Common myeloid progenitor, CD34-positive (primary cell): ENCODE data around the gene ATP5F1C.

Experiments
- CTCF ChIA-PET: fragments of 350-600 bp; sonication (Branson Sonifier 250); formaldehyde crosslinking; loops from one replicate; lab custom pipeline; 2021; ENCODE audit warnings: antibody characterized with exemption; lab: Charles Lee
- POLR2A ChIA-PET: fragments of 350-600 bp; sonication (Branson Sonifier 250); formaldehyde crosslinking; loops from one replicate; lab custom pipeline; 2021; ENCODE audit warnings: antibody characterized with exemption; lab: Charles Lee
- DNase-seq, 3 donors: peaks; one replicate each; pipeline versions ENCODE4 v3.0.0 to v3.0.0-alpha.2; 2013
- H3K27ac ChIP-seq, 2 experiments: 1 replicate in 1 of 2; 2 replicates in 1 of 2; pipeline ENCODE4 v1.7.0; 2013; ENCODE audit warnings: inconsistent platforms in 2 of 2, low read length in 2 of 2, mild to moderate bottlenecking in 2 of 2, low read depth in 1 of 2, moderate library complexity in 1 of 2; ENCODE audit not compliant: severe bottlenecking in 2 of 2, insufficient read depth in 1 of 2, poor library complexity in 1 of 2
- H3K27me3 ChIP-seq, 5 experiments: replicated peaks in 2 of 5; 1 replicate in 3 of 5; 2 replicates in 2 of 5; pipeline versions ENCODE4 v1.6.1 to v1.7.0; 2013; ENCODE audit warnings: low read length in 4 of 5, mild to moderate bottlenecking in 2 of 5, moderate library complexity in 2 of 5, inconsistent platforms in 1 of 5; ENCODE audit not compliant: insufficient read depth in 5 of 5, control insufficient read depth in 4 of 5
- H3K36me3 ChIP-seq, 4 experiments: 1 replicate in 2 of 4; 2 replicates in 2 of 4; pipeline versions ENCODE4 v1.6.1 to v1.7.0; 2013; ENCODE audit warnings: low read length in 3 of 4, control low read depth in 1 of 4, mild to moderate bottlenecking in 1 of 4; ENCODE audit not compliant: control insufficient read depth in 4 of 4, insufficient read depth in 4 of 4
- H3K4me1 ChIP-seq, 4 experiments: 1 replicate in 3 of 4; 2 replicates in 1 of 4; pipeline versions ENCODE4 v1.6.1 to v1.7.1; 2013; ENCODE audit warnings: low read length in 3 of 4, mild to moderate bottlenecking in 3 of 4, control low read depth in 1 of 4, inconsistent platforms in 1 of 4, moderate library complexity in 1 of 4; ENCODE audit not compliant: control insufficient read depth in 4 of 4, insufficient read depth in 4 of 4; ENCODE audit errors: control extremely low read depth in 1 of 4
- H3K4me3 ChIP-seq, 7 experiments: 1 replicate in 4 of 7; 2 replicates in 3 of 7; pipeline versions ENCODE4 v1.5.1 to v1.7.0; 2013; ENCODE audit warnings: mild to moderate bottlenecking in 7 of 7, low read length in 6 of 7, moderate library complexity in 6 of 7, inconsistent platforms in 2 of 7, low read depth in 2 of 7, control low read depth in 1 of 7; ENCODE audit not compliant: insufficient read depth in 4 of 7, control insufficient read depth in 1 of 7; ENCODE audit errors: extremely low read depth in 1 of 7
- H3K9me3 ChIP-seq, 5 experiments: 1 replicate in 4 of 5; 2 replicates in 1 of 5; pipeline versions ENCODE4 v1.6.1 to v1.7.1; 2013; ENCODE audit warnings: low read length in 4 of 5, mild to moderate bottlenecking in 2 of 5, inconsistent platforms in 1 of 5, low read depth in 1 of 5, moderate library complexity in 1 of 5; ENCODE audit not compliant: control insufficient read depth in 4 of 5, insufficient read depth in 2 of 5; ENCODE audit errors: control extremely low read depth in 1 of 5
- WGBS: methylation state at CpG from one replicate; pipeline ENCODE4 v1.1.5; 2013; ENCODE audit not compliant: insufficient coverage; 5-methylcytosine and 5-hydroxymethylcytosine counted together

Gene ATP5F1C

GRCh38 chr10:7855205-7855604 lies 67.2 kb downstream of the ATP5F1C start:
- H3K4me1 ChIP-seq: no peaks in the 10 kb centered on the region
- H3K9me3 ChIP-seq: peaks cover 0 to 7% (median 2%) of the 10 kb centered on the region in 5 experiments
- 100% methylated on average over 3 of the region's 4 CpGs for WGBS
- CTCF ChIA-PET: no interaction called here
- DNase-seq: no peak
- POLR2A ChIA-PET: no interaction called here
- peaks cover 0 to 3% (median 0%) of the 10 kb centered on the region in 4 experiments for H3K36me3 ChIP-seq
- H3K4me3 ChIP-seq: no peak overlapping the region
- H3K27ac ChIP-seq: no peak overlapping the region
- H3K27me3 ChIP-seq: no peaks in the 10 kb centered on the region

DNA sequence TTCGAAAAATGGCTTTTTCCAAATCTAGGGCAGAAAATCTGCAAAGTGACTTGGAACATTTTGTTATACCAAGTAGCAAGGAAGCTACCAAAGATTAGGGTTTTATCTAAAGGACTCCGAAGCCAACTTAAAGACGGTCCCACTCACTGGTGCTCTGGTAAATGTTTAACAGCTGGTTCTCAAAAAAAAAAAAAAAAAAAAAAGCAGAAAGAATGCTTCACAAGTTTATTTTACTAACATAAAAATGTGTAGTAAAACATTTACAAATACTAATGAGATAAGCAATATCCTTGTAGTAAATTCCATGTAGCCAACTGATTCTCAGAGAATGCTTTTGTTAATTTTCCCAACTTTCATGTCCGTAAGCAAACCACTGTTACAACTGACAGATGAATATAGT lies 68.7 kb downstream of the ATP5F1C start:
- no peak for DNase-seq
- POLR2A ChIA-PET: no interaction called here

DNA sequence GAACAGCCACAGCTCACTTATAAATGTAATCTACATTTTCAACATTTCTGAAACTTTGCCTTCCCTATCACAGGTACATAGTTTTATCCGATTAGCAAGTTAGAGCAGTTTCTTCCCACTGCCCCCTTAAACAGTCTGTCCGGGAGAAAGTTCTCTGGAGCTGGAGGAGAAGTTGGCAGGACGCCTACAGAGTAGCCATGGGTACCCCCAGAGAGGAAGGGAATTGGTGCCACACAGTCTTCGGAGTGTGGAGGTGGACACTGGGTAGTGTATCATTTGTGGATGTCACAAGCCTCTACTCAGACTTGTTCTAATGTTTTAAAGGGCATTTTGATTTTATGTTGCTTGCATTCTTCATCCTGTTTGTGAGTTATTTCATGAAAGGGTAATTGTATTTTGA lies 69.3 kb downstream of the ATP5F1C start:
- peaks cover 4 to 18% (median 9%) of the 10 kb centered on the region in 5 experiments for H3K9me3 ChIP-seq
- no peak overlapping the region for H3K27ac ChIP-seq
- no peak for DNase-seq
- H3K4me3 ChIP-seq: no peak overlapping the region
- WGBS: 100% methylated on average over 3 of the region's 4 CpGs
- POLR2A ChIA-PET: interaction anchor here (0.7 kb wide), 1 partner anchor 657 kb away, joined by 4 read pairs; no protein-coding TSS in a partner anchor
- no peaks in the 10 kb centered on the region for H3K27me3 ChIP-seq
- CTCF ChIA-PET: interaction anchor here (1.0 kb wide), 1 partner anchor 101 kb away, joined by 3 read pairs; no protein-coding TSS in a partner anchor
- no peaks in the 10 kb centered on the region for H3K36me3 ChIP-seq
- no peaks in the 10 kb centered on the region for H3K4me1 ChIP-seq

More for the DNA sequence above, 68.7 kb downstream of the ATP5F1C start:
- Histone ChIP-seq H3K9me3 (peaks cover 4 to 12% (median 7%) of the 10 kb centered on the region in 5 experiments), H3K27me3 (no peaks in the 10 kb centered on the region), H3K4me1 (no peaks in the 10 kb centered on the region), H3K36me3 (no peaks in the 10 kb centered on the region), H3K27ac (no peak overlapping the region), H3K4me3 (no peak overlapping the region)
- CTCF ChIA-PET: interaction anchor here (0.6 to 1.0 kb wide), 2 partner anchors 14 to 101 kb away, joined by 3 read pairs; no protein-coding TSS in a partner anchor
- WGBS: 50% methylated on average over 1 of the region's 4 CpGs
